K562 (cell line): Measurements from ENCODE around the gene CPPED1. TPM values are rescaled to one million over a fixed set of nuclear protein-coding genes. Genes with fewer than 3 reads are reported as not detected.
A peak's percentile ranks its signal among the peaks of the same experiment; 100 is the strongest.
"Not testable (repeated sequence)": the region's sequence is repeated elsewhere in the genome, so short reads cannot be mapped to it uniquely, and the experiment has no call there.

Source experiments
- ARID1B ChIP-seq: fragments of 450-650 bp; IDR thresholded peaks from 2 replicates; pipeline ENCODE4 v1.6.1; 2016; ENCODE audit warnings: antibody characterized with exemption, mild to moderate bottlenecking, inconsistent platforms
- ATF4 ChIP-seq: fragments of 450-650 bp; formaldehyde crosslinking; IDR thresholded peaks from 2 replicates; pipeline ENCODE4 v1.4.0; 2022; ENCODE audit warnings: mild to moderate bottlenecking, moderate library complexity
- CEBPB ChIP-seq: fragments of 450-650 bp; IDR thresholded peaks from 2 replicates; pipeline ENCODE4 v1.6.1; 2016; ENCODE audit warnings: missing genetic modification characterization, missing compliant biosample characterization
- HDAC2 ChIP-seq: fragments of 450-650 bp; IDR thresholded peaks from 2 replicates; pipeline ENCODE4 v1.6.1; 2016; ENCODE audit warnings: mild to moderate bottlenecking
- SMARCA4 ChIP-seq: fragments of 450-650 bp; IDR thresholded peaks from 2 replicates; pipeline ENCODE4 v1.6.1; 2016
- SPI1 ChIP-seq: IDR thresholded peaks from 2 replicates; pipeline ENCODE4 v1.6.1; 2011; ENCODE audit warnings: low read depth, low read length, control low read depth, borderline replicate concordance
- TCF3 ChIP-seq: sonication (generic); formaldehyde crosslinking; IDR thresholded peaks from 2 replicates; pipeline ENCODE4 v1.4.0; 2020; ENCODE audit warnings: mild to moderate bottlenecking, missing genetic modification reagents
- TEAD4 ChIP-seq, 2 experiments: sonication (generic) in 1 of 2; formaldehyde crosslinking in 1 of 2; IDR thresholded peaks; 2 replicates each; pipeline versions ENCODE4 v1.6.1 to v1.8.0; 2012 to 2022; ENCODE audit warnings: borderline replicate concordance in 1 of 2, inconsistent platforms in 1 of 2, low read length in 1 of 2, mild to moderate bottlenecking in 1 of 2, missing genetic modification reagents in 1 of 2
- ZNF318 ChIP-seq, 2 experiments: fragments of 450-650 bp; IDR thresholded peaks; 2 replicates each; pipeline ENCODE4 v1.6.1; 2016; ENCODE audit warnings: mild to moderate bottlenecking in 2 of 2, borderline replicate concordance in 1 of 2, low read depth in 1 of 2, moderate library complexity in 1 of 2
- ZNF766 ChIP-seq: fragments of 200-800 bp; sonication (Bioruptor generic); conservative IDR thresholded peaks from 2 replicates; pipeline ENCODE4 v1.6.1; 2016; ENCODE audit warnings: missing genetic modification characterization, missing compliant biosample characterization
- ZSCAN32 ChIP-seq: fragments of 450-650 bp; formaldehyde crosslinking; IDR thresholded peaks from 2 replicates; pipeline ENCODE4 v1.4.0; 2020; ENCODE audit warnings: mild to moderate bottlenecking, moderate library complexity
- polyA plus RNA-seq, 8 experiments: library from polyadenylated mRNA; depleted of rRNA in 4 of 8; stranded (reverse) in 5 of 8; unstranded in 3 of 8; fragments of >200 nt; fragmentation: Nextera tagmentation in 2 of 8; fragmentation: Illumina TruSeq in 1 of 8; extraction: Ambion mirVana in 2 of 8; extraction: Trizol in 1 of 8; gene quantifications; 2 replicates each; pipeline versions ENCODE4 v1.2.1 to v1.2.3, GENCODE V29; 2011 to 2014; ENCODE audit warnings: inconsistent platforms in 1 of 8, missing spikeins in 1 of 8
- total RNA-seq, 7 experiments: library from RNA; depleted of rRNA in 6 of 7; stranded (reverse); fragments of >200 nt in 6 of 7; fragmentation: Illumina TruSeq in 2 of 7; extraction: Trizol in 2 of 7; gene quantifications; 2 replicates each; pipeline versions ENCODE4 v1.2.1 to v1.2.3, GENCODE V29; 2011 to 2021; ENCODE audit warnings: low replicate concordance in 1 of 7
- TF ChIP-seq, protein P1 (sequence below), 2 experiments: IDR thresholded peaks in 1 of 2; conservative IDR thresholded peaks in 1 of 2; 2 replicates each; pipeline ENCODE4 v1.6.1; 2016; ENCODE audit warnings: low read depth in 2 of 2, mild to moderate bottlenecking in 1 of 2, missing compliant biosample characterization in 1 of 2, missing genetic modification characterization in 1 of 2, moderate library complexity in 1 of 2
- TF ChIP-seq, protein P2 (sequence below): fragments of 450-650 bp; IDR thresholded peaks from 2 replicates; pipeline ENCODE4 v1.6.1; 2016

Gene CPPED1
- total and polyA plus RNA-seq, 9 of the 15 experiments (the other 6 are each of a cell fraction or from before 2014, with no cell fraction given), result 7.5 to 25.7 (median 16.9) TPM

GRCh38 chr16:12816791-12817214 is 13.1 kb upstream of the CPPED1 start (continued):
- TF ChIP-seq ZNF318 (IDR thresholded peaks at IDR 0.05; ENCODE audit: borderline replicate concordance in 1 of 2, low read depth in 1 of 2) (0 out of 4 replicates have a peak, but pooled peaks of 1 of the 2 experiments have one; percentile 15), CEBPB (tag) (peak; percentile 82), SPI1 (peak; percentile 24; the same call in 1 of the 2 replicates), ARID1B (peak; percentile 67), HDAC2 (0 out of 2 replicates have a peak, but pooled peaks have one; percentile 32), ZSCAN32 (CRISPR knock-in tag) (peak; percentile 39; the same call in 1 of the 2 replicates), TEAD4 (IDR thresholded peaks at IDR 0.05; ENCODE audit: low read length) (peak; percentile 32; the same call in 1 of the 2 replicates), TCF3 (CRISPR knock-in tag) (peak; percentile 31; the same call in 1 of the 2 replicates), ZNF766 (CRISPR knock-in tag) (peak; percentile 56; the same call in 1 of the 2 replicates), ATF4 (CRISPR knock-in tag) (0 out of 2 replicates have a peak, but pooled peaks have one; percentile 57), SMARCA4 (peak; percentile 51; the same call in 1 of the 2 replicates)
- TF ChIP-seq, protein P1, sequence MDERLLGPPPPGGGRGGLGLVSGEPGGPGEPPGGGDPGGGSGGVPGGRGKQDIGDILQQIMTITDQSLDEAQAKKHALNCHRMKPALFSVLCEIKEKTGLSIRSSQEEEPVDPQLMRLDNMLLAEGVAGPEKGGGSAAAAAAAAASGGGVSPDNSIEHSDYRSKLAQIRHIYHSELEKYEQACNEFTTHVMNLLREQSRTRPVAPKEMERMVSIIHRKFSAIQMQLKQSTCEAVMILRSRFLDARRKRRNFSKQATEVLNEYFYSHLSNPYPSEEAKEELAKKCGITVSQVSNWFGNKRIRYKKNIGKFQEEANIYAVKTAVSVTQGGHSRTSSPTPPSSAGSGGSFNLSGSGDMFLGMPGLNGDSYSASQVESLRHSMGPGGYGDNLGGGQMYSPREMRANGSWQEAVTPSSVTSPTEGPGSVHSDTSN (CRISPR knock-in tag; IDR thresholded peaks at IDR 0.05; ENCODE audit: low read depth), result not testable (repeated sequence)
- TF ChIP-seq, protein P1 (tag; conservative IDR thresholded peaks at IDR 0.05; ENCODE audit: low read depth), result peak; percentile 25; the same call in 1 of the 2 replicates
- TF ChIP-seq, protein P2, sequence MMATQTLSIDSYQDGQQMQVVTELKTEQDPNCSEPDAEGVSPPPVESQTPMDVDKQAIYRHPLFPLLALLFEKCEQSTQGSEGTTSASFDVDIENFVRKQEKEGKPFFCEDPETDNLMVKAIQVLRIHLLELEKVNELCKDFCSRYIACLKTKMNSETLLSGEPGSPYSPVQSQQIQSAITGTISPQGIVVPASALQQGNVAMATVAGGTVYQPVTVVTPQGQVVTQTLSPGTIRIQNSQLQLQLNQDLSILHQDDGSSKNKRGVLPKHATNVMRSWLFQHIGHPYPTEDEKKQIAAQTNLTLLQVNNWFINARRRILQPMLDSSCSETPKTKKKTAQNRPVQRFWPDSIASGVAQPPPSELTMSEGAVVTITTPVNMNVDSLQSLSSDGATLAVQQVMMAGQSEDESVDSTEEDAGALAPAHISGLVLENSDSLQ, result peak; percentile 86
- not testable (repeated sequence) for TF ChIP-seq TEAD4 (CRISPR knock-in tag; IDR thresholded peaks at IDR 0.05; ENCODE audit: borderline replicate concordance)
